ENCODE data around the gene URI1. TPM values are rescaled to one million over a fixed set of nuclear protein-coding genes. Genes with fewer than 3 reads are reported as not detected.

Gene URI1
- total RNA-seq, 2 donors from 2014 or later = 63.6 to 74.6 TPM

DNA sequence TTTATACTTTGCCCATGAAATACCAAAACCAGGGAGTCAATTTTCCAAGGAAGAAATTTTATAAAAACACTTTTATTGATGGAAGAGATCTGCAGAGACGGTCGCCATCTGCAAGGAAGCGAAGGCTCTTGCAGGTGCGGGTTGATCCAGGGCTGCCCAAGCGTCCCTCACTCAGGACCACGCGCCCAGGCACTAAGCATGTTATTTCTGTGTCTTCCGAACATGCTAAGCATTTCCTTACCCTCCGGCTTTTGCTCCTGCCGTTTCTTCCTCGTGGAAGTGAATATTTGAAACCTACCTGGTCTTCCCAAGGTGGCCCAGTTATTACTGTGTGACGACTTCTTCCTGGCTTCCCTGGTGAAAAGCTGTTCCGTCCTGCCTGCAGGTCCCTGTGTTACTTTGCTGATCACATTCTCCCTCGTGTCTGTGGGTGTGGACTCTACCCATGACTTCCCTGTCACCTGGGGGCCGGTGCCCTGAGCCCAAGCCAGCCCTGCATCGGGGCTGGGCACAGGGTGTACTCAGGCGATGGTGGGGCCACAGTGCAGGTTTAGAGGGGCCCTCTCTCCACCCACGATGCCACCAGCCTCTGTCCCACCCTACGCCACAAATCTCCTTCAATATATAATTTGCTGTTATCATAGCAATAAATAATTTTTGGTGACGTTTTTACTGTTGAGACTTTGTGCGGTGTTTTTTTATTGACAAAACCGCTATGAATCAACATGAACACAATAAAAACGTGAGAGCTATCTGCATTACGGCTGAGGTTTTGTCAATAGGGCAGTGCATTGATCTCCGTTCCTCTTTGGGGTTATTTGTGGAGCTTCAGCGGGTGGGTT lies 119.4 kb downstream of the URI1 start:
- Mint-ChIP-seq H3K27ac (no peak overlapping the region), H3K9me3 (peaks cover 0 to 1% of the 10 kb centered on the region in 2 donors), H3K27me3 (ENCODE audit: low read depth) (peaks cover 6% of the 10 kb centered on the region), H3K4me1 (ENCODE audit: low read depth) (no peaks in the 10 kb centered on the region), H3K4me3 (no peak overlapping the region), H3K36me3 (ENCODE audit: insufficient read depth in 2 of 2) (no peaks in the 10 kb centered on the region)
- ATAC-seq (replicated peaks in 1 of 2) = no peak
- DNase-seq = no peak

- DNase-seq = no peak
- peaks cover 6% of the 10 kb centered on the region for H3K27me3 Mint-ChIP-seq (ENCODE audit: low read depth)
- H3K4me3 Mint-ChIP-seq = no peak overlapping the region
- peaks cover 0 to 1% of the 10 kb centered on the region in 2 donors for H3K9me3 Mint-ChIP-seq
- no peak overlapping the region for H3K27ac Mint-ChIP-seq
- no peaks in the 10 kb centered on the region for H3K36me3 Mint-ChIP-seq (ENCODE audit: insufficient read depth in 2 of 2)
- no peaks in the 10 kb centered on the region for H3K4me1 Mint-ChIP-seq (ENCODE audit: low read depth)
- no peak for ATAC-seq (replicated peaks in 1 of 2)
Observed at GRCh38 chr19:30062065-30062906, 120.2 kb downstream of the URI1 start.

- no peak overlapping the region for H3K4me3 Mint-ChIP-seq
- no peak overlapping the region for H3K27ac Mint-ChIP-seq
- H3K27me3 Mint-ChIP-seq (ENCODE audit: low read depth) = peaks cover 6% of the 10 kb centered on the region
- DNase-seq = no peak
- no peaks in the 10 kb centered on the region for H3K36me3 Mint-ChIP-seq (ENCODE audit: insufficient read depth in 2 of 2)
- no peaks in the 10 kb centered on the region for H3K4me1 Mint-ChIP-seq (ENCODE audit: low read depth)
- ATAC-seq (replicated peaks in 1 of 2) = no peak
- no peaks in the 10 kb centered on the region for H3K9me3 Mint-ChIP-seq
Observed at GRCh38 chr19:30062907-30063649, 121.0 kb downstream of the URI1 start.

DNA sequence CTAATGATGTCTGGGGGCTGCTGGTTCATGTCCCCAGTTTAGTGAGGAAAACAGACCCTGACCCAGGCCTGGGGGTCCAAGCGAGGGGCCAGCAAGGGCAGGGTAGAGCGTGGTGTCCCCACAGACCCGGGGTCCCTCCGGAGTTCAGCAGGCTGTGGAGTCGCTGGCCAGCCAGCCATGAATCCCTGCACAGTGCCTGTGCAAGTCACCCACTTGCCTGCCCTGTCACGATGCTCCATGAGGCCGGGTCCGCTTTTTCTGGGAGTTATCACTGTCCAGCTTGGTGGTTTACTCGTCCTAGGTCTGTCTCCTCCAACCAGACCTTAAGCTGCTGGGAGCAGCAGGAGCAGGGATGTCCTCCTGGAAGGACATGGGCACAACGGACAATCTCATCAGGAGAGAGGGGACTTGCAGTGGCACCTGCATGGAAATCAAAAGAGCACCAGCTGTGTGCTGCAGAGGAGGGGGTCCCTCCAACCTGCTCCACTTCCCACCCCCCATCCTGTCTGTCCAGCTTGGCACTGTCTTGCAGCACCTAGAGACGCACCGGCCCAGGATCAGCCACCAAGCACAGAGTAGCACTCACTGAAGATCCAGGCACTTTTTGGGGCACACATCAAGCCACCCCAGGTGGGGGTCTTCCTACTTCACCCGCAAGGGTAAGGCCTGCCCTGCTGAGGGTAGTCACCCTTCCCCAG lies 121.8 kb downstream of the URI1 start:
- DNase-seq (no peak), ATAC-seq (replicated peaks in 1 of 2) (no peak)
- no peak overlapping the region for H3K27ac Mint-ChIP-seq
- peaks cover 0 to 5% of the 10 kb centered on the region in 2 donors for H3K9me3 Mint-ChIP-seq
- no peaks in the 10 kb centered on the region for H3K36me3 Mint-ChIP-seq (ENCODE audit: insufficient read depth in 2 of 2)
- no peak overlapping the region for H3K4me3 Mint-ChIP-seq
- H3K4me1 Mint-ChIP-seq (ENCODE audit: low read depth) = no peaks in the 10 kb centered on the region
- H3K27me3 Mint-ChIP-seq (ENCODE audit: low read depth) = peaks cover 6% of the 10 kb centered on the region

DNA sequence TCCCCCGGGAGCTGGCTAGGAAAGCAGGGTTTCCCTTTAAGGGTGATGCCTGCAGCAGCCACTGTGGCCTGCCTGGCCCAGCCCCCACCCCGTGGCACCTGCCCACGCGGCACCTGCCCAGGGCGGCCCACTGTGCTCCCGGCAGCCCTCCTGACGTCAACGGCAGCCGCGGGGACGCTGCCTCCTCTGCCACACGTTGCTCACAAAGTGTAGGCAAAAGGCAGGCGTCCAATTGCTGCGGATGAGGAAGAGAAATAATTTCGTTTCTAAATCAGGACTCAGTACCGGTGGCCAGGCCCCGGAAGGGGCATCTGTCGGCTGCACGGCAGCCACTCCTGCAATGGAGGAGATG lies 122.3 kb downstream of the URI1 start:
- no peaks in the 10 kb centered on the region for H3K36me3 Mint-ChIP-seq (ENCODE audit: insufficient read depth in 2 of 2)
- ATAC-seq (replicated peaks in 1 of 2) (no peak), DNase-seq (no peak)
- no peak overlapping the region for H3K27ac Mint-ChIP-seq
- H3K27me3 Mint-ChIP-seq (ENCODE audit: low read depth) = peaks cover 6% of the 10 kb centered on the region
- no peaks in the 10 kb centered on the region for H3K4me1 Mint-ChIP-seq (ENCODE audit: low read depth)
- H3K9me3 Mint-ChIP-seq = peaks cover 0 to 5% of the 10 kb centered on the region in 2 donors
- no peak overlapping the region for H3K4me3 Mint-ChIP-seq

GRCh38 chr19:30064771-30065494 lies 122.9 kb downstream of the URI1 start:
- Mint-ChIP-seq H3K27ac (no peak overlapping the region), H3K4me1 (ENCODE audit: low read depth) (no peaks in the 10 kb centered on the region), H3K9me3 (peaks cover 0 to 5% of the 10 kb centered on the region in 2 donors), H3K4me3 (no peak overlapping the region), H3K36me3 (ENCODE audit: insufficient read depth in 2 of 2) (no peaks in the 10 kb centered on the region), H3K27me3 (ENCODE audit: low read depth) (peaks cover 6% of the 10 kb centered on the region)
- DNase-seq (no peak), ATAC-seq (replicated peaks in 1 of 2) (no peak)

- DNase-seq (no peak), ATAC-seq (replicated peaks in 1 of 2) (no peak)
- Mint-ChIP-seq H3K27ac (no peak overlapping the region), H3K36me3 (ENCODE audit: insufficient read depth in 2 of 2) (no peaks in the 10 kb centered on the region), H3K4me3 (no peak overlapping the region), H3K4me1 (ENCODE audit: low read depth) (no peaks in the 10 kb centered on the region), H3K27me3 (ENCODE audit: low read depth) (peaks cover 6% of the 10 kb centered on the region), H3K9me3 (peaks cover 0 to 5% of the 10 kb centered on the region in 2 donors)
Observed at GRCh38 chr19:30065680-30066606, 123.9 kb downstream of the URI1 start.

Other genes starting within 250 kb of the URI1 start
- gene C19orf12, start 227.0 kb upstream of the URI1 start, total RNA-seq = 10 to 100 TPM; 32.1 to 35.6 TPM
- gene CCNE1, start 130.2 kb upstream of the URI1 start, total RNA-seq = 10 to 100 TPM; 39.3 to 41.9 TPM

All from activated T-cell treated with anti-CD3 and anti-CD28 coated beads, Interleukin-2, amount 50 U/mL, for 72 hours (primary cell).